WTC11 (cell line): Measurements from ENCODE around the gene PHF13.

Experiments used
- GTF2I ChIP-seq: fragments of 250-450 bp; sonication (Bioruptor Pico); conservative IDR thresholded peaks from 2 replicates; pipeline ENCODE4 v1.4.0; 2021; ENCODE audit warnings: mild to moderate bottlenecking
- SP1 ChIP-seq: sonication (generic); formaldehyde crosslinking; conservative IDR thresholded peaks from 2 replicates; pipeline ENCODE4 v1.8.1; 2022; ENCODE audit warnings: missing genetic modification reagents
- ZNF138 ChIP-seq: sonication (generic); formaldehyde crosslinking; conservative IDR thresholded peaks from 2 replicates; pipeline ENCODE4 v1.8.1; 2022; ENCODE audit warnings: mild to moderate bottlenecking, moderate library complexity, missing genetic modification reagents
- TF ChIP-seq, protein P1 (sequence below): sonication (generic); formaldehyde crosslinking; IDR thresholded peaks from 2 replicates; pipeline ENCODE4 v1.8.1; 2023; ENCODE audit warnings: mild to moderate bottlenecking, missing genetic modification reagents, moderate library complexity
- TF ChIP-seq, protein P2 (sequence below): fragments of 200-600 bp; IDR thresholded peaks from 2 replicates; pipeline ENCODE4 v1.8.0; 2022; ENCODE audit warnings: antibody characterized with exemption

DNA sequence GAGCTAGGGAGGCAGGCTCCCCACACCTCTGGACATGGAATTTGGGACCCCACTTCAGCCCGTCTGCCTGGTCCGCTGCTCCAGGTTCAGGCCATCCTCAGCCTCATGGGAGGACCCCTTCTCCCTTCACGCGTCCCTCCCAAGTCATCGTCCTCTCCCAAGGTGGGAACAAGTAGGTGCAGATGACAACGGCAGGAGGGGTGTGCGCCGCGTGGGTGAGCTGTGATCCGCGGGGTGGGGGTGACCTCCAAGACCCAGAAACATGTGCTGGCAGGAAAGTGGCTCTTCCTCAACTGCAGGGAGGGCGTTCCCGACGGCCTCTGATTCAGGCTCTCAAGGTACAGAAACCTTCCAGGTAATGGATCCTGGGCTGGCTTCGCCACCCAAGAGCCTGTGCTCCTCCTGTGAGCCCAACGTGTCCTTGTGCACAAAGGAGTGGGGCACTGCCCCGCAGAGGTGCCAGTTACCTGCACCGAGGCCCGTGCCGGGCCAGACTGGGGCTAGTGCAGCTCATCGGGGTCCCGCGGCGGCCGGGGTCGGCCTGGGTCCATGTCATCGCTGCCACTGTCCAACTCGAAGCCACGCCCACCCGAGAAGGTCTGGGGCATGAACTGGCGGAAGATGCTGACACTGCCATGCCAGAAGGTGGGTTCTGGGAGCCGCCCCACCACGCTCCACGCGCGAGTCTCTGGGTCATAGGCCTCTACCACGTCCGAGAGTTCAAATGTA, 20.5 kb upstream of the PHF13 start:
- TF ChIP-seq GTF2I (CRISPR knock-in tag) (no peak), SP1 (CRISPR knock-in tag) (no peak), ZNF138 (no peak)
- TF ChIP-seq, protein P1, sequence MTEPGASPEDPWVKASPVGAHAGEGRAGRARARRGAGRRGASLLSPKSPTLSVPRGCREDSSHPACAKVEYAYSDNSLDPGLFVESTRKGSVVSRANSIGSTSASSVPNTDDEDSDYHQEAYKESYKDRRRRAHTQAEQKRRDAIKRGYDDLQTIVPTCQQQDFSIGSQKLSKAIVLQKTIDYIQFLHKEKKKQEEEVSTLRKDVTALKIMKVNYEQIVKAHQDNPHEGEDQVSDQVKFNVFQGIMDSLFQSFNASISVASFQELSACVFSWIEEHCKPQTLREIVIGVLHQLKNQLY (CRISPR knock-in tag), result no peak
- TF ChIP-seq, protein P2, sequence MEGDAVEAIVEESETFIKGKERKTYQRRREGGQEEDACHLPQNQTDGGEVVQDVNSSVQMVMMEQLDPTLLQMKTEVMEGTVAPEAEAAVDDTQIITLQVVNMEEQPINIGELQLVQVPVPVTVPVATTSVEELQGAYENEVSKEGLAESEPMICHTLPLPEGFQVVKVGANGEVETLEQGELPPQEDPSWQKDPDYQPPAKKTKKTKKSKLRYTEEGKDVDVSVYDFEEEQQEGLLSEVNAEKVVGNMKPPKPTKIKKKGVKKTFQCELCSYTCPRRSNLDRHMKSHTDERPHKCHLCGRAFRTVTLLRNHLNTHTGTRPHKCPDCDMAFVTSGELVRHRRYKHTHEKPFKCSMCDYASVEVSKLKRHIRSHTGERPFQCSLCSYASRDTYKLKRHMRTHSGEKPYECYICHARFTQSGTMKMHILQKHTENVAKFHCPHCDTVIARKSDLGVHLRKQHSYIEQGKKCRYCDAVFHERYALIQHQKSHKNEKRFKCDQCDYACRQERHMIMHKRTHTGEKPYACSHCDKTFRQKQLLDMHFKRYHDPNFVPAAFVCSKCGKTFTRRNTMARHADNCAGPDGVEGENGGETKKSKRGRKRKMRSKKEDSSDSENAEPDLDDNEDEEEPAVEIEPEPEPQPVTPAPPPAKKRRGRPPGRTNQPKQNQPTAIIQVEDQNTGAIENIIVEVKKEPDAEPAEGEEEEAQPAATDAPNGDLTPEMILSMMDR, result no peak
